Effector memory CD8-positive, alpha-beta T cell (primary cell): ENCODE data around the gene ICE1.
"Not testable (repeated sequence)": the region's sequence is repeated elsewhere in the genome, so short reads cannot be mapped to it uniquely, and the experiment has no call there.

ENCODE experiments used
- ATAC-seq: fragments of 150-1000 bp; cut with Tn5 transposase; replicated peaks from 2 replicates; pipeline ENCODE4 v1.10.0; 2021; ENCODE audit warnings: mild to moderate bottlenecking, moderate library complexity
- DNase-seq, 3 experiments: peaks; one replicate each; pipeline ENCODE4 v3.0.0; 2021
- H3K27ac Mint-ChIP-seq, 2 donors: one replicate each; pipeline ENCODE4 v1.8.0; 2022; ENCODE audit warnings: mild to moderate bottlenecking in 2 of 2, mixed read lengths in 2 of 2, moderate library complexity in 2 of 2
- H3K27me3 Mint-ChIP-seq, 2 donors: one replicate each; pipeline ENCODE4 v1.8.0; 2022; ENCODE audit warnings: mixed read lengths in 2 of 2
- H3K36me3 Mint-ChIP-seq: one replicate; pipeline ENCODE4 v1.8.0; 2022; ENCODE audit warnings: mild to moderate bottlenecking, moderate library complexity, mixed read lengths; ENCODE audit not compliant: insufficient read depth
- H3K4me1 Mint-ChIP-seq, 2 donors: one replicate each; pipeline ENCODE4 v1.8.0; 2022; ENCODE audit warnings: low read depth in 2 of 2, mixed read lengths in 2 of 2
- H3K4me3 Mint-ChIP-seq, 2 donors: one replicate each; pipeline ENCODE4 v1.8.0; 2022; ENCODE audit warnings: mild to moderate bottlenecking in 2 of 2, mixed read lengths in 2 of 2, moderate library complexity in 2 of 2
- H3K9me3 Mint-ChIP-seq, 2 donors: one replicate each; pipeline ENCODE4 v1.8.0; 2022; ENCODE audit warnings: mixed read lengths in 2 of 2

Gene ICE1

GRCh38 chr5:5387777-5388176 is 34.7 kb upstream of the ICE1 start:
- Mint-ChIP-seq H3K4me3 (no peak overlapping the region), H3K27me3 (peaks cover 0 to 6% of the 10 kb centered on the region in 2 donors), H3K4me1 (no peaks in the 10 kb centered on the region), H3K36me3 (no peaks in the 10 kb centered on the region), H3K9me3 (no peaks in the 10 kb centered on the region), H3K27ac (no peak overlapping the region)
- ATAC-seq, result no peak
- no peak for DNase-seq

GRCh38 chr5:5390121-5390869 is 32.2 kb upstream of the ICE1 start:
- DNase-seq, H3K4me1 Mint-ChIP-seq, ATAC-seq: not testable (repeated sequence)

GRCh38 chr5:5392504-5392903 is 30.0 kb upstream of the ICE1 start:
- DNase-seq, H3K4me1 Mint-ChIP-seq, H3K27ac Mint-ChIP-seq, H3K4me3 Mint-ChIP-seq, H3K9me3 Mint-ChIP-seq, ATAC-seq, H3K27me3 Mint-ChIP-seq, H3K36me3 Mint-ChIP-seq: not testable (repeated sequence)

More at GRCh38 chr5:5390121-5390869, 32.2 kb upstream of the ICE1 start:
- H3K27me3 Mint-ChIP-seq, H3K36me3 Mint-ChIP-seq, H3K9me3 Mint-ChIP-seq, H3K4me3 Mint-ChIP-seq, H3K27ac Mint-ChIP-seq: not testable (repeated sequence)

GRCh38 chr5:5394384-5394986 is 28.0 kb upstream of the ICE1 start:
- not testable (repeated sequence) for ATAC-seq, H3K4me1 Mint-ChIP-seq, H3K9me3 Mint-ChIP-seq, H3K4me3 Mint-ChIP-seq, H3K36me3 Mint-ChIP-seq, DNase-seq, H3K27ac Mint-ChIP-seq, H3K27me3 Mint-ChIP-seq

- H3K9me3 Mint-ChIP-seq, H3K36me3 Mint-ChIP-seq, H3K4me3 Mint-ChIP-seq, H3K27me3 Mint-ChIP-seq, DNase-seq, H3K27ac Mint-ChIP-seq, ATAC-seq, H3K4me1 Mint-ChIP-seq: not testable (repeated sequence)
These were observed 27.4 kb upstream of the ICE1 start for GRCh38 chr5:5395093-5395492.

GRCh38 chr5:5398071-5398470 is 24.4 kb upstream of the ICE1 start:
- ATAC-seq, result no peak
- Mint-ChIP-seq H3K27me3 (no peaks in the 10 kb centered on the region), H3K36me3 (no peaks in the 10 kb centered on the region), H3K9me3 (peaks cover 0 to 2% of the 10 kb centered on the region in 2 donors), H3K27ac (no peak overlapping the region), H3K4me1 (peaks cover 0 to 4% of the 10 kb centered on the region in 2 donors), H3K4me3 (no peak overlapping the region)
- no peak for DNase-seq

GRCh38 chr5:5401095-5401494 is 21.4 kb upstream of the ICE1 start:
- ATAC-seq (no peak), DNase-seq (no peak)
- Mint-ChIP-seq H3K4me3 (no peak overlapping the region), H3K27me3 (no peaks in the 10 kb centered on the region), H3K27ac (no peak overlapping the region), H3K4me1 (peaks cover 0 to 4% of the 10 kb centered on the region in 2 donors), H3K36me3 (peaks cover 3% of the 10 kb centered on the region), H3K9me3 (peaks cover 0 to 2% of the 10 kb centered on the region in 2 donors)

- Mint-ChIP-seq H3K27ac (no peak overlapping the region), H3K36me3 (peaks cover 3% of the 10 kb centered on the region), H3K4me1 (no peaks in the 10 kb centered on the region), H3K27me3 (no peaks in the 10 kb centered on the region), H3K9me3 (peaks cover 0 to 2% of the 10 kb centered on the region in 2 donors), H3K4me3 (no peak overlapping the region)
- DNase-seq (no peak), ATAC-seq (no peak)
These were observed 18.7 kb upstream of the ICE1 start for GRCh38 chr5:5403741-5404140.

GRCh38 chr5:5404381-5404780 is 18.1 kb upstream of the ICE1 start:
- ATAC-seq, result no peak
- Mint-ChIP-seq H3K9me3 (peaks cover 0 to 2% of the 10 kb centered on the region in 2 donors), H3K4me1 (no peaks in the 10 kb centered on the region), H3K36me3 (peaks cover 3% of the 10 kb centered on the region), H3K4me3 (no peak overlapping the region), H3K27me3 (no peaks in the 10 kb centered on the region), H3K27ac (no peak overlapping the region)
- no peak for DNase-seq

- Mint-ChIP-seq H3K4me1 (no peaks in the 10 kb centered on the region), H3K9me3 (no peaks in the 10 kb centered on the region), H3K4me3 (no peak overlapping the region), H3K27ac (no peak overlapping the region), H3K36me3 (peaks cover 3% of the 10 kb centered on the region), H3K27me3 (no peaks in the 10 kb centered on the region)
- no peak for DNase-seq
- ATAC-seq, result no peak
These were observed 17.0 kb upstream of the ICE1 start for GRCh38 chr5:5405441-5405840.

GRCh38 chr5:5407924-5408323 is 14.6 kb upstream of the ICE1 start:
- no peak overlapping the region for H3K4me3 Mint-ChIP-seq
- ATAC-seq, result no peak
- no peaks in the 10 kb centered on the region for H3K9me3 Mint-ChIP-seq
- no peak overlapping the region for H3K27ac Mint-ChIP-seq
- H3K27me3 Mint-ChIP-seq, result no peaks in the 10 kb centered on the region
- H3K36me3 Mint-ChIP-seq, result peaks cover 3% of the 10 kb centered on the region
- no peak for DNase-seq
- no peaks in the 10 kb centered on the region for H3K4me1 Mint-ChIP-seq

- DNase-seq, result no peak
- H3K36me3 Mint-ChIP-seq, result no peaks in the 10 kb centered on the region
- no peaks in the 10 kb centered on the region for H3K27me3 Mint-ChIP-seq
- H3K4me1 Mint-ChIP-seq, result no peaks in the 10 kb centered on the region
- no peaks in the 10 kb centered on the region for H3K9me3 Mint-ChIP-seq
- no peak overlapping the region for H3K4me3 Mint-ChIP-seq
- H3K27ac Mint-ChIP-seq, result no peak overlapping the region
- no peak for ATAC-seq
These were observed 13.2 kb upstream of the ICE1 start for GRCh38 chr5:5409151-5409810.

- not testable (repeated sequence) for DNase-seq, ATAC-seq, H3K4me3 Mint-ChIP-seq, H3K27ac Mint-ChIP-seq, H3K9me3 Mint-ChIP-seq, H3K27me3 Mint-ChIP-seq, H3K36me3 Mint-ChIP-seq, H3K4me1 Mint-ChIP-seq
These were observed 8.6 kb upstream of the ICE1 start for GRCh38 chr5:5413856-5414255.

- Mint-ChIP-seq H3K27me3 (no peaks in the 10 kb centered on the region), H3K9me3 (no peaks in the 10 kb centered on the region), H3K4me1 (peaks cover 0 to 3% of the 10 kb centered on the region in 2 donors), H3K4me3 (no peak overlapping the region), H3K27ac (no peak overlapping the region), H3K36me3 (peaks cover 3% of the 10 kb centered on the region)
- ATAC-seq (no peak), DNase-seq (no peak)
These were observed 7.5 kb upstream of the ICE1 start for GRCh38 chr5:5414999-5415398.
